NCI-H1436 treated with DMSO at 0.1 percent for 48 hours (cell line): Measurements from ENCODE around the gene MAP2.

Source experiments
- DNase-seq: peaks from one replicate; lab custom pipeline; 2025; lab: John Stamatoyannopoulos, UW

MAP2 gene

DNA sequence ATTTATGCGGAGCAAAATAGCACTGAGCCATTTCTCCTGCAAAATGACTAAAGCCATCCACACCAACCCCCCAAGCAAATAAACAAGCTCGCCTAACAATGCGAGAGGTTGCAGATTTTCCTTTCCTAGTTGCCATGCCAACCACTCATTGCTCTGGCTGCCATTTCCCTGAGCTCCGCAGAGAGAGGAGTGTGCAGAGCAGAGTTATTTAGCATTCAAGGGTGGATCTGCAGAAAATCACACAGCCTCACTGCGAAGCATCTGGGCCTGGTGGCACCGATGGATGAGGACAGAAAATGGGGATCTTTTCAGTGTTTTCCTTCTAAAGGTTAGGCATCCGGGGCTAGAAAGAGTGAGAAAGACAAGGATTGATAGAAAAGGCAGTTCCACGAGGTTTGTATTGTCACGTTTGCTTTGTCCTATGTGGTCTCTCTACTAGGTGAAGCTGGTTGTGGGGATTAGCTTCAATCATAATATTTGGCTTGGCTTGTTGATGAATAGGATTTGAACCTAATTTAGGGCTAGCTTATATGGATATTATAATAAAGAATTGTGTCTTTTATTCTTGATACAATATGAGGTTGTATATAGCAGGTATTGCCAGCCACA lies 237.5 kb downstream of the MAP2 start:
- DNase-seq, result peak; percentile 35

DNA sequence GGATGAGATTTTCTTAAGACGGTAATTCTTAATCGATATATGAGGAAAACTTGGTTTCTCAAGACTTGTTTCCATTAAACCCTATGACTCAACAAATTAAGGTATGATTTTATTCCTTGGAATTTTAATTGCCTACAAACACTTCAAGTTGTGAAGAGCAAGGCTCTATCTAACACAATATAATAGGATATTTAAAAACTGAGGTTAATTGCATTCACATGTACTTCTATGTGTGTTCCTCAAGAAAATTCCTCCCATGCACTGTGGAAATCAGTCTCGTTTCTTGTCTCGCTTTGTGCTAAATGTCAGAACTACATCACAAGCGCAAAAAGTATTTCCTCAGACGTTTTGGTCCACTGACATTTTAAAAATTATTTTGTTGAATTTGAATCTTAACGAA lies 238.2 kb downstream of the MAP2 start:
- no peak for DNase-seq

DNA sequence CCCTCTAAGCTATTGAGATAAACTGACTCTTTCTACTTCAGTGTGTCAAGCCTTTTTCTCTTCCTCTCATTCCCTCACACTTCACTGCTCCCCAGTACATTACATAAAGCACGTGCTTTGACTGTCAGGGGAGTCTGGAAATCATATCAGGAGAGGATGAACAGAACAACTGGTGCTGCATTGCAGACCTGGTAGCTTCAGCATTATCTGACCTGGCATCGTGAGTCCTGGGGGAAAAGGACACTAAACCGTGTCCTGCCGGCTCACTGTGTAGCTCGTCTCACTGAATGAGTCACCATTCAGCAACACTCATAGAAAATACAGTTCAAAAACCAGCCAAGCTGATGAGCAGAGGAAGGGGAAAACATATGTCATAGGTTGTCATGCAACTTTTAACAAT lies 239.3 kb downstream of the MAP2 start:
- DNase-seq, result no peak

DNA sequence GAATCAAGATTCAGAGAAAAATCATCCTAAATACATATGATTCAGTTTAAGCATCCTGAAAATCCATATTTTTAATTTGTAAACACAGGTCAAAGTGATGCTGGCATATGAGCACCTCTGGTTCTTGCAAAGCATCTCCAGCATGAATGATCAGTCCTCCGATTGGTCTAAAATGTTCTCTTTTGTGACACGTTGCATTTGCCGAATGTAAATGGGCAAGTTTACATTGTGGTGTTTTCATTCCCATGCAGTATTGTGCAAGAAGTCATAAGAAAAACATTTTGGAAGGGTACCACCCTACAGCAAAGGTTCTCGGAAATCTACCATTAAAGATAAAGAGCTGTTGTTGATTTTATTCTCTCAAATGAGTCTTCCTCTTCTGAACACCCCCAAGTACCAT lies 239.8 kb downstream of the MAP2 start:
- DNase-seq, result no peak

DNA sequence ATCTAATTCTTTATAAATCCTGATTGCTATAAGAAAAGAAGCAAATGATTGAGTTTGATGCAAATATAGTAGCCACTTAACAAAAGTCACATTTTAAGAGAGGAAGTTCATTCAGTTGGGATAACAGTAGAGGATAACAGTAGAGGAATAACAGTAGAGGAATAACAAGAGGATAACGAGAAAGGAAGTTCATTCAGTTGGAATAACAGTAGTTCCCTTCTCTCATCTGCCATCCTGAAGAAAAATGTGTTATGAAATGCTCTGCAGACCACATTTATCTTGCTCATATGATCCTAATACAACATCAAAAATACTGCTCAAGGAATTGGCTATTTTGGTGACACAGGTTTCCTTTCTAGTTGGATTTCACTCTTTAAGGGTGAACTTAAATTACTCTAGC lies 242.4 kb downstream of the MAP2 start:
- DNase-seq, result no peak

DNA sequence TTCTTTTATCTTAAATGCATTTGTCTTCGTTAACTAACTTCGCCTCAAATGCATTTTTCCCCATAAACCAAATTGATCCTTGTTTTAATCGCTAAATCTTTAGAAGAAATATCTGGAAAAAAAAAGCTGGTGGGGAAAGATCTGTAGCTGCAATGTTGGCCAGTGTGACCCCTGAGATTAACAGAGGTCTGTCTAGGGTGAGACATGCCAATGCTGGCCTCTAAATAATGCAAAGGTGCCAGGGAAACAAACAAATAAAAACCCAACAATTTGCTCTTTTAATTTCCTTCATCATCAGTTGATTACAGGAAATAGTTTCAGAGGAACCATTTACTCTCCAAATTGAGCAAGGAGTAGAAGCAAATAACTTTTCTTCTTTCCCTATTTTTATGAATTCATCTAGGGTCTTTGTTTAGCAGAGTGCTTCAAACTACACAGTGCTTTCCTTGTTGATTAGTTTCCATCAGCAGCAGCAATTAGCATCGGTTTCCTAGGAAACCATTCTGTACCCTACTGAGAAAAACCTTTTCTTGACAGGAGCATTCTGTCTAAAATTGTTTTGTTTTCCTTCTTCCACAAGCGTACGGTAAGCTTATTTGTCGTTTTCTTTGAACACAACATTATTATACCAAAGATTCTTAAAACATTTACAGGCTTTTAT lies 247.3 kb downstream of the MAP2 start:
- DNase-seq, result peak; percentile 15

- no peak for DNase-seq
Observed at GRCh38 chr2:209673811-209674210, 250.0 kb downstream of the MAP2 start.

DNA sequence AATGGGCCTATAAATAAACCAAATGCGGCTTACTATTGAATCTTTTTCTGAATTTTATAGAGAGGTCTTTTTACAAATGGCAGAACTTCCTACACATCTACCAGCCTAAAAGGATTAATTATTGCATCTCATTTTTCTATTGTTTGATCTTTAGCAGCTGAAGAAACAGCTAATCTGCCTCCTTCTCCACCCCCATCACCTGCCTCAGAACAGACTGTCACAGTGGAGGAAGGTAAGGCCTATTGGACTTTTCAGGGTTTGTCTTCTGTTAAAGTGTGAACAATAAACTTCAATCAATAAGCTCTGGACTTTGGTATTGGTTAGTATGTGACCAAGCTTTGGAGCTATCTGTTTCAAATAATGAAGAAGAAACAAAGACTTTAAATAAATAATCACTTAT lies 256.7 kb downstream of the MAP2 start:
- no peak for DNase-seq

- no peak for DNase-seq
Observed at GRCh38 chr2:209681201-209681735, 257.4 kb downstream of the MAP2 start.

DNA sequence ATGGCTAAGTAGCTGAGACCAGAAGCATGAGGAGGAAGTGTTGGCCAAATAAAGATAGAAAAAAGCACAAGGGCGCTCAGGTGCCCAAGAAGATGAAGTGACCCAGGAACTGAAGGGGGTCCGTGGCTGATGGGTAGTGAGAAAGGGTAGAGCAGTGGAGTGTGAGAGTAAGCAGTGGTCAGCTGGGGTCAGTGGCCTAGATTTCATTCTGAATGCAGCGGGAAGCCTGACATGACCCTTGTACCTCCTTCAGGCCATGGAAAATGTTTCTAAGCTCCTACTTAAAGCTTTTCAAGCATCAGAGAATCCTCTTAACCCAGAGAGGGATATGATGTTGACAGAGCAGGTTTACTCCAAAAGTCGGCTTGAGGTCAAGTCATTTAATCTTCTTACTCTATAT lies 258.8 kb downstream of the MAP2 start:
- no peak for DNase-seq

- no peak for DNase-seq
Observed at GRCh38 chr2:209685340-209685739, 261.5 kb downstream of the MAP2 start.

- DNase-seq, result no peak
Observed at GRCh38 chr2:209685963-209686362, 262.1 kb downstream of the MAP2 start.

DNA sequence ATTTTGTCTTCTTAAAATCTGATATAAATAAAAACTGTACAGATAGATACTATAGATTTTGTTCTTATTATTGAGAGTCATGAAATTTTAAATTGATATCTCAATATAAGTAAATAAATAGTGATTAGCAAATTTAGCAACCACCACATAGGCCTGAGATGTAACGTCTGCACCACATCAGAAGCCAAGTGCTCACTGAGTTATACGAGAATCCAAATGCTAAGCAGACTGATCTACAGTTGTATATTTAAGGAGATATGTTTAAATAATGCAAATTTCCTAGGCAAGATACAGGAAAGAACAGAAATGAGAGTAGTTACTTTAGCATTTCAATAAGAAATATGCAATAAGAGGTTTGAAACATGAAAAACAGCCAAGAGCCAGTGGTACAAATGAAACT lies 262.6 kb downstream of the MAP2 start:
- DNase-seq, result no peak

DNA sequence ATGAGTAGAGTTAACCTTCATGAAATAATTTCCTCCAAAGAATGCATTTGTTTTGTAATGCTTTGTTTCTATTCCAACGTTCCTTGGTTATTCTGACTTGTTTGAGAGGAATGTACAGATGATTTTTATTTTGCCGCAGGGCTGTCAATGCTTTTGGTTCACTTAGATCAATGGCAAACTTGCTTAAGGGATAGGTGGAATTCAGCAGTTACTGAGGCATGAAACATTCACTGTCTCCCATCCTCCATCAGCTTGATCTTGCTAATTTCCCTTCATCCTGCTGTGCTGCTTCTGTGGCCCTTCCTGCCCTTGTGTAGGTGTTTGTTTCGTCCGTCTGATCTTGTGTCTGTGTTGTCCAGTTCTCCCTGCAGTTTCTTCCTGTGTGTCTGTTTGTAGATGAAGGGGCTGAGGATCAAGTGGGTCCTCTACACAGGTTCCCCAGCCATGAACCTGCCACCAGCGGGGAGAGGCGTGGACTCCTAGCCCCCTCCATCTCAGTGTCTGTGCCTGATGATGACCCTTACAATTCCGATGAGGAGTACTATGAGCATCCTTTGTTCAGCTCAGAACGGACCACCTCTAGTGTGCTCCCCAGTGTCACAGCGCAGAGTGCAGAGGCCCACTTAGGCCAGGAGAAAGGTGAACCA lies 263.6 kb downstream of the MAP2 start:
- no peak for DNase-seq

- peak; percentile 50 for DNase-seq
Observed at GRCh38 chr2:209688385-209688784, 264.5 kb downstream of the MAP2 start.

- DNase-seq, result no peak
Observed at GRCh38 chr2:209690029-209690754, 266.3 kb downstream of the MAP2 start.

DNA sequence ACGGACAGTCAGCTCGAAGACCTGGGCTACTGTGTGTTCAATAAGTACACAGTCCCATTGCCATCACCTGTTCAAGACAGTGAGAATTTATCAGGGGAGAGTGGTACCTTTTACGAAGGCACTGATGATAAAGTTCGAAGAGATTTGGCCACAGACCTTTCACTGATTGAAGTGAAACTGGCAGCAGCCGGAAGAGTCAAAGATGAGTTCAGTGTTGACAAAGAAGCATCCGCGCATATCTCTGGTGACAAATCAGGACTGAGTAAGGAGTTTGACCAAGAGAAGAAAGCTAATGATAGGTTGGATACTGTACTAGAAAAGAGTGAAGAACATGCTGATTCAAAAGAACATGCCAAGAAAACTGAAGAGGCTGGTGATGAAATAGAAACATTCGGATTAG lies 270.9 kb downstream of the MAP2 start:
- no peak for DNase-seq

GRCh38 chr2:209696836-209697711 lies 273.2 kb downstream of the MAP2 start:
- no peak for DNase-seq

- no peak for DNase-seq
Observed at GRCh38 chr2:209702775-209703174, 278.9 kb downstream of the MAP2 start.

DNA sequence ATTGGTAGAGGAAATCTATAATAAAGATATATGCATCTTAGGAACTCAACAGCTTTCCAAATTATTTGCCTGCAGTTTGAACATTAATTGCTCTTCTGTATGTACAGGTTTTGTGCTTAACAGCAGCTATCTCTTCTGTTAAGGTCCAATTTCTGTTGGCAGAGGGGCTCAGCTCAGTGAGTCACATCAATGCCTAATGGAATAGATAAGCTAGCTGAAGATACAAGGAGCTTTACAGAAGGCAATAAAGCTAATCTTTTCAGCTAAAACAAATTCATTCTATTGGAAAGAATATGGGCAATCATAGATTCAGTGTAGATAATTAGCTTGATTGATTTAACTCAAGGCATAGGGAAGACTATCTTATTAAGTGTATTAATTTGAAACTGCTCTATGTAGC lies 289.4 kb downstream of the MAP2 start:
- no peak for DNase-seq

- no peak for DNase-seq
Observed at GRCh38 chr2:209719034-209719433, 295.2 kb downstream of the MAP2 start.

- no peak for DNase-seq
Observed at GRCh38 chr2:209721497-209721896, 297.6 kb downstream of the MAP2 start.
